GM12878 (cell line): ENCODE results near the gene KAZN. TPM values are rescaled to one million over a fixed set of nuclear protein-coding genes. Genes with fewer than 3 reads are reported as not detected.

Experiments used
- ATAC-seq: fragments of 200-7000 bp; cut with Tn5 transposase; 3 replicates; pipeline ENCODE4 v1.9.1; 2020; ENCODE audit warnings: mild to moderate bottlenecking, moderate library complexity
- BruUV-seq: library from RNA; stranded (reverse); fragments of 400-500 nt; replicated peaks from 2 replicates; lab custom pipeline; 2021; lab: Mats Ljungman, UMichigan
- CTCF ChIA-PET: fragments of 300-600 bp; sonication (Branson Sonifier 250); formaldehyde crosslinking; extraction: SDS; loops from one replicate; lab custom pipeline; 2021; ENCODE audit warnings: inconsistent platforms; lab: Yijun Ruan, JAX
- POLR2A ChIA-PET: fragments of 350-600 bp; formaldehyde crosslinking; extraction: SDS; loops from one replicate; lab custom pipeline; 2021; ENCODE audit warnings: inconsistent platforms; lab: Charles Lee
- RAD21 ChIA-PET: fragments of 300-600 bp; sonication (Branson Sonifier 250); formaldehyde crosslinking; loops from one replicate; lab custom pipeline; 2023; ENCODE audit warnings: antibody characterized with exemption; ENCODE audit not compliant: unreplicated experiment; lab: Charles Lee
- SMC1A ChIA-PET: fragments of 300-600 bp; sonication (Branson Sonifier 250); formaldehyde crosslinking; loops from one replicate; lab custom pipeline; 2023; ENCODE audit not compliant: unreplicated experiment, uncharacterized antibody; lab: Charles Lee
- DNase-seq: peaks from one replicate; pipeline ENCODE4 v3.0.0-alpha.2; 2011; ENCODE audit warnings: low read depth, low spot score
- FAIRE-seq: peaks from 3 replicates; lab custom pipeline; 2011; peaks lifted over from hg19 to GRCh38; lab: Jason Lieb, UNC
- H2AFZ ChIP-seq: 2 replicates; pipeline ENCODE4 v1.6.0; 2011; ENCODE audit warnings: low read depth, low read length, control low read depth; ENCODE audit not compliant: control insufficient read depth
- H3K27ac ChIP-seq: 2 replicates; pipeline ENCODE4 v1.5.1; 2011; ENCODE audit warnings: control low read depth; ENCODE audit not compliant: control insufficient read depth, insufficient read depth
- H3K27me3 ChIP-seq, 2 experiments: replicated peaks in 1 of 2; 2 replicates each; pipeline versions ENCODE4 v1.6.0 to v1.6.1; 2011; ENCODE audit warnings: low read length in 1 of 2; ENCODE audit not compliant: control insufficient read depth in 2 of 2, insufficient read depth in 2 of 2
- H3K36me3 ChIP-seq, 2 experiments: 2 replicates each; pipeline ENCODE4 v1.5.1; 2011; ENCODE audit warnings: low read length in 1 of 2; ENCODE audit not compliant: control insufficient read depth in 2 of 2, insufficient read depth in 2 of 2
- H3K4me1 ChIP-seq: 2 replicates; pipeline ENCODE4 v1.6.1; 2011; ENCODE audit warnings: mild to moderate bottlenecking, low read length, moderate library complexity, mixed read lengths; ENCODE audit not compliant: control insufficient read depth, insufficient read depth
- H3K4me2 ChIP-seq: 2 replicates; pipeline ENCODE4 v1.6.0; 2011; ENCODE audit warnings: control low read depth; ENCODE audit not compliant: control insufficient read depth, insufficient read depth
- H3K4me3 ChIP-seq: fragments of 200-600 bp; sonication (generic); 2 replicates; pipeline ENCODE4 v1.5.1; 2016
- H3K79me2 ChIP-seq: 2 replicates; pipeline ENCODE4 v1.6.0; 2011; ENCODE audit warnings: low read length; ENCODE audit not compliant: control insufficient read depth, insufficient read depth
- H3K9ac ChIP-seq: 2 replicates; pipeline ENCODE4 v1.8.0; 2011; ENCODE audit warnings: low read length, control low read depth, mixed read lengths; ENCODE audit not compliant: control insufficient read depth, insufficient read depth
- H3K9me3 ChIP-seq: replicated peaks from 3 replicates; pipeline ENCODE4 v1.5.1; 2011; ENCODE audit warnings: mild to moderate bottlenecking, low read length; ENCODE audit not compliant: control insufficient read depth, insufficient read depth
- H4K20me1 ChIP-seq: 2 replicates; pipeline ENCODE4 v1.6.0; 2011; ENCODE audit not compliant: control insufficient read depth, insufficient read depth
- BHLHE40 ChIP-seq, 2 experiments: fragments of 450-650 bp in 1 of 2; IDR thresholded peaks; 2 replicates each; pipeline ENCODE4 v1.6.1; 2011 to 2017; ENCODE audit warnings: low read depth in 2 of 2, borderline replicate concordance in 1 of 2, improper control_type of control experiment in 1 of 2, low read length in 1 of 2, mild to moderate bottlenecking in 1 of 2
- CBX3 ChIP-seq: fragments of 200-600 bp; sonication (generic); IDR thresholded peaks from 2 replicates; pipeline ENCODE4 v1.6.1; 2016; ENCODE audit warnings: low read depth, borderline replicate concordance
- DPF2 ChIP-seq: fragments of 450-650 bp; IDR thresholded peaks from 2 replicates; pipeline ENCODE4 v1.6.1; 2017; ENCODE audit warnings: mild to moderate bottlenecking
- EGR1 ChIP-seq, 2 experiments: IDR thresholded peaks; 1 replicate in 1 of 2; 2 replicates in 1 of 2; pipeline ENCODE4 v1.6.1; 2011 to 2012; ENCODE audit warnings: low read depth in 2 of 2, low read length in 2 of 2, borderline replicate concordance in 1 of 2, mild to moderate bottlenecking in 1 of 2, moderate library complexity in 1 of 2
- GATAD2B ChIP-seq: fragments of 450-650 bp; conservative IDR thresholded peaks from 2 replicates; pipeline ENCODE4 v1.6.1; 2017; ENCODE audit warnings: low read depth, mild to moderate bottlenecking, moderate library complexity
- HCFC1 ChIP-seq: fragments of 150-350 bp; IDR thresholded peaks from 2 replicates; pipeline ENCODE4 v1.6.1; 2014; ENCODE audit warnings: low read length
- MTA3 ChIP-seq: IDR thresholded peaks from 2 replicates; pipeline ENCODE4 v1.6.1; 2012; ENCODE audit warnings: low read length, inconsistent platforms, borderline replicate concordance
- NFYB ChIP-seq: IDR thresholded peaks from 2 replicates; pipeline ENCODE4 v1.6.1; 2011; ENCODE audit warnings: low read depth, mild to moderate bottlenecking, low read length, improper control_type of control experiment, moderate library complexity; ENCODE audit not compliant: insufficient read depth
- NKRF ChIP-seq: fragments of 450-650 bp; conservative IDR thresholded peaks from 2 replicates; pipeline ENCODE4 v1.6.1; 2017; ENCODE audit warnings: mild to moderate bottlenecking, moderate library complexity
- NR2C2 ChIP-seq: IDR thresholded peaks from 2 replicates; pipeline ENCODE4 v1.6.1; 2011; ENCODE audit warnings: borderline replicate concordance, low read depth; ENCODE audit not compliant: control insufficient read depth, insufficient read length
- NR2F1 ChIP-seq: fragments of 450-650 bp; conservative IDR thresholded peaks from 2 replicates; pipeline ENCODE4 v1.6.1; 2017; ENCODE audit warnings: mild to moderate bottlenecking
- RAD21 ChIP-seq: IDR thresholded peaks from 2 replicates; pipeline ENCODE4 v1.6.1; 2011; ENCODE audit warnings: mild to moderate bottlenecking, low read depth, low read length, moderate library complexity; ENCODE audit not compliant: insufficient read depth
- SMAD1 ChIP-seq: fragments of 450-650 bp; IDR thresholded peaks from 2 replicates; pipeline ENCODE4 v1.6.1; 2018; ENCODE audit warnings: mild to moderate bottlenecking, low read depth; ENCODE audit not compliant: partially characterized antibody
- TAF1 ChIP-seq: IDR thresholded peaks from 2 replicates; pipeline ENCODE4 v1.6.1; 2011; ENCODE audit warnings: mild to moderate bottlenecking, low read depth, low read length, borderline replicate concordance
- TCF12 ChIP-seq: IDR thresholded peaks from 2 replicates; pipeline ENCODE4 v1.6.1; 2011; ENCODE audit warnings: low read depth, mild to moderate bottlenecking, low read length
- WGBS: methylation state at CpG from one replicate; pipeline ENCODE4 v1.1.6; 2016; ENCODE audit warnings: low lambda C conversion rate; ENCODE audit not compliant: insufficient replicate concordance, insufficient coverage; ENCODE audit errors: missing lambda C conversion rate; 5-methylcytosine and 5-hydroxymethylcytosine counted together
- in situ Hi-C: fragments of 300-500 bp; cut with MboI; formaldehyde crosslinking; loops from 9 replicates; pipeline ENCODE4 v1.14.3; 2018; ENCODE audit warnings: mixed read lengths
- intact Hi-C: fragments of 100-400 bp; cut with micrococcal nuclease; formaldehyde crosslinking; loops from one replicate; pipeline ENCODE4 v1.14.2; 2022; ENCODE audit not compliant: unreplicated experiment
- polyA plus RNA-seq, 11 experiments: library from polyadenylated mRNA; depleted of rRNA in 4 of 11; unstranded in 6 of 11; stranded (reverse) in 5 of 11; fragments of >200 nt; fragmentation: Nextera tagmentation in 4 of 11; fragmentation: Illumina TruSeq in 1 of 11; extraction: Ambion mirVana in 4 of 11; extraction: Trizol in 1 of 11; gene quantifications; 1 replicate in 1 of 11; 2 replicates in 10 of 11; pipeline versions ENCODE4 v1.2.1 to v1.2.3, GENCODE V29; 2011 to 2016; ENCODE audit warnings: inconsistent platforms in 2 of 11, missing spikeins in 2 of 11, low read depth in 1 of 11
- total RNA-seq, 4 experiments: library from RNA; depleted of rRNA in 3 of 4; stranded (reverse); fragments of >200 nt in 3 of 4; fragmentation: Illumina TruSeq in 1 of 4; extraction: Trizol in 1 of 4; gene quantifications; 2 replicates each; pipeline versions ENCODE4 v1.2.1 to v1.2.3, GENCODE V29; 2013 to 2021
- TF ChIP-seq, protein P1 (sequence below): IDR thresholded peaks from 2 replicates; pipeline ENCODE4 v1.6.1; 2012; ENCODE audit warnings: mild to moderate bottlenecking, low read depth, low read length
- TF ChIP-seq, protein P2 (sequence below): IDR thresholded peaks from 2 replicates; pipeline ENCODE4 v1.6.1; 2012; ENCODE audit warnings: low read length, inconsistent platforms

Gene KAZN
- total and polyA plus RNA-seq, 10 of the 15 experiments (the other 5 are each of a cell fraction or from before 2014, with no cell fraction given): 0.72 to 4.0 (median 1.2) TPM

GRCh38 chr1:14767075-14767474 lies 168.6 kb downstream of the KAZN start:
- H3K4me1 ChIP-seq: no peaks in the 10 kb centered on the region
- in situ Hi-C loops (no loop called here), intact Hi-C loops (no loop called here)
- 14% methylated on average over 5 of the region's 5 CpGs for WGBS
- FAIRE-seq (no peak), ATAC-seq (no peak), DNase-seq (no peak)
- no peaks in the 10 kb centered on the region for H3K9me3 ChIP-seq
- SMC1A ChIA-PET: interaction anchor here (0.9 to 2.5 kb wide), 4 partner anchors 10 to 69 kb away, joined by 3 to 9 read pairs (median 4); no protein-coding TSS in a partner anchor
- no peaks in the 10 kb centered on the region for H3K27me3 ChIP-seq
- no peaks in the 10 kb centered on the region for H4K20me1 ChIP-seq
- POLR2A ChIA-PET: interaction anchor here (0.6 kb wide), 1 partner anchor 206 kb away, joined by 3 read pairs; no protein-coding TSS in a partner anchor
- CTCF ChIA-PET: no interaction called here
- H3K4me3 ChIP-seq: no peak overlapping the region
- RAD21 ChIA-PET: interaction anchor here (0.7 kb wide), 1 partner anchor 33 kb away, joined by 3 read pairs; no protein-coding TSS in a partner anchor
- no peaks in the 10 kb centered on the region for H3K79me2 ChIP-seq
- BruUV-seq: no TSS peak
- H2AFZ ChIP-seq: no peak overlapping the region
- H3K27ac ChIP-seq: no peak overlapping the region
- no peak overlapping the region for H3K4me2 ChIP-seq
- no peaks in the 10 kb centered on the region for H3K36me3 ChIP-seq
- no peak overlapping the region for H3K9ac ChIP-seq
- no peak for TF ChIP-seq NKRF
- no peak for TF ChIP-seq EGR1 (IDR thresholded peaks at IDR 0.05; ENCODE audit: borderline replicate concordance in 1 of 2, low read depth in 2 of 2, low read length in 2 of 2)
- TF ChIP-seq DPF2: no peak
- no peak for TF ChIP-seq NFYB
- no peak for TF ChIP-seq NR2C2
- TF ChIP-seq, protein P1, sequence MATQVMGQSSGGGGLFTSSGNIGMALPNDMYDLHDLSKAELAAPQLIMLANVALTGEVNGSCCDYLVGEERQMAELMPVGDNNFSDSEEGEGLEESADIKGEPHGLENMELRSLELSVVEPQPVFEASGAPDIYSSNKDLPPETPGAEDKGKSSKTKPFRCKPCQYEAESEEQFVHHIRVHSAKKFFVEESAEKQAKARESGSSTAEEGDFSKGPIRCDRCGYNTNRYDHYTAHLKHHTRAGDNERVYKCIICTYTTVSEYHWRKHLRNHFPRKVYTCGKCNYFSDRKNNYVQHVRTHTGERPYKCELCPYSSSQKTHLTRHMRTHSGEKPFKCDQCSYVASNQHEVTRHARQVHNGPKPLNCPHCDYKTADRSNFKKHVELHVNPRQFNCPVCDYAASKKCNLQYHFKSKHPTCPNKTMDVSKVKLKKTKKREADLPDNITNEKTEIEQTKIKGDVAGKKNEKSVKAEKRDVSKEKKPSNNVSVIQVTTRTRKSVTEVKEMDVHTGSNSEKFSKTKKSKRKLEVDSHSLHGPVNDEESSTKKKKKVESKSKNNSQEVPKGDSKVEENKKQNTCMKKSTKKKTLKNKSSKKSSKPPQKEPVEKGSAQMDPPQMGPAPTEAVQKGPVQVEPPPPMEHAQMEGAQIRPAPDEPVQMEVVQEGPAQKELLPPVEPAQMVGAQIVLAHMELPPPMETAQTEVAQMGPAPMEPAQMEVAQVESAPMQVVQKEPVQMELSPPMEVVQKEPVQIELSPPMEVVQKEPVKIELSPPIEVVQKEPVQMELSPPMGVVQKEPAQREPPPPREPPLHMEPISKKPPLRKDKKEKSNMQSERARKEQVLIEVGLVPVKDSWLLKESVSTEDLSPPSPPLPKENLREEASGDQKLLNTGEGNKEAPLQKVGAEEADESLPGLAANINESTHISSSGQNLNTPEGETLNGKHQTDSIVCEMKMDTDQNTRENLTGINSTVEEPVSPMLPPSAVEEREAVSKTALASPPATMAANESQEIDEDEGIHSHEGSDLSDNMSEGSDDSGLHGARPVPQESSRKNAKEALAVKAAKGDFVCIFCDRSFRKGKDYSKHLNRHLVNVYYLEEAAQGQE: no peak
- no peak for TF ChIP-seq RAD21
- TF ChIP-seq NR2F1: no peak
- no peak for TF ChIP-seq SMAD1
- no peak for TF ChIP-seq GATAD2B
- TF ChIP-seq, protein P2, sequence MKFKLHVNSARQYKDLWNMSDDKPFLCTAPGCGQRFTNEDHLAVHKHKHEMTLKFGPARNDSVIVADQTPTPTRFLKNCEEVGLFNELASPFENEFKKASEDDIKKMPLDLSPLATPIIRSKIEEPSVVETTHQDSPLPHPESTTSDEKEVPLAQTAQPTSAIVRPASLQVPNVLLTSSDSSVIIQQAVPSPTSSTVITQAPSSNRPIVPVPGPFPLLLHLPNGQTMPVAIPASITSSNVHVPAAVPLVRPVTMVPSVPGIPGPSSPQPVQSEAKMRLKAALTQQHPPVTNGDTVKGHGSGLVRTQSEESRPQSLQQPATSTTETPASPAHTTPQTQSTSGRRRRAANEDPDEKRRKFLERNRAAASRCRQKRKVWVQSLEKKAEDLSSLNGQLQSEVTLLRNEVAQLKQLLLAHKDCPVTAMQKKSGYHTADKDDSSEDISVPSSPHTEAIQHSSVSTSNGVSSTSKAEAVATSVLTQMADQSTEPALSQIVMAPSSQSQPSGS: no peak
- no peak for TF ChIP-seq HCFC1
- no peak for TF ChIP-seq BHLHE40 (IDR thresholded peaks at IDR 0.05; ENCODE audit: borderline replicate concordance in 1 of 2, low read depth in 2 of 2, low read length in 1 of 2)
- TF ChIP-seq CBX3: no peak
- no peak for TF ChIP-seq TAF1
- TF ChIP-seq TCF12: no peak
- TF ChIP-seq MTA3: no peak
